Sigmoid colon (tissue), 7 donors: ENCODE measurements around the gene PYGM. TPM values are rescaled to one million over a fixed set of nuclear protein-coding genes. Genes with fewer than 3 reads are reported as not detected.
A peak's percentile ranks its signal among the peaks of the same experiment; 100 is the strongest.

ENCODE experiments used
- DNase-seq: peaks from one replicate; pipeline ENCODE4 v3.0.0-alpha.2; 2019
- H3K27ac ChIP-seq, 4 donors: fragments of 200-600 bp; sonication (generic); one replicate each; pipeline ENCODE4 v1.5.1; 2016 to 2019; ENCODE audit warnings: mild to moderate bottlenecking in 1 of 4
- H3K27me3 ChIP-seq, 3 donors: fragments of 200-600 bp; sonication (generic); one replicate each; pipeline ENCODE4 v1.5.1; 2019; ENCODE audit warnings: mild to moderate bottlenecking in 1 of 3
- H3K36me3 ChIP-seq, 4 donors: fragments of 200-600 bp; sonication (generic); one replicate each; pipeline ENCODE4 v1.5.1; 2016 to 2019
- H3K4me1 ChIP-seq, 4 donors: fragments of 200-600 bp; sonication (generic); one replicate each; pipeline ENCODE4 v1.5.1; 2017 to 2019
- H3K4me3 ChIP-seq, 4 donors: fragments of 200-600 bp; sonication (generic); one replicate each; pipeline ENCODE4 v1.5.1; 2017 to 2019; ENCODE audit warnings: mild to moderate bottlenecking in 2 of 4, moderate library complexity in 1 of 4
- H3K9me3 ChIP-seq, 4 donors: fragments of 200-600 bp in 3 of 4; sonication (generic) in 3 of 4; one replicate each; pipeline versions ENCODE4 v1.5.1 to v1.6.1; 2013 to 2019
- EP300 ChIP-seq, 4 donors: sonication (generic); formaldehyde crosslinking; IDR thresholded peaks; one replicate each; pipeline ENCODE4 v1.6.1; 2017; ENCODE audit warnings: antibody characterized with exemption in 4 of 4
- POLR2A ChIP-seq, 2 donors: fragments of 450-650 bp; IDR thresholded peaks; one replicate each; pipeline ENCODE4 v1.6.1; 2016; ENCODE audit warnings: antibody characterized with exemption in 2 of 2, mild to moderate bottlenecking in 2 of 2, moderate library complexity in 2 of 2
- POLR2AphosphoS5 ChIP-seq, 4 donors: sonication (generic); formaldehyde crosslinking; IDR thresholded peaks; one replicate each; pipeline ENCODE4 v1.6.1; 2017; ENCODE audit warnings: antibody characterized with exemption in 4 of 4
- WGBS, 2 donors: extraction: QIAGEN DNeasy Blood & Tissue Kit; methylation state at CpG; one replicate each; pipeline ENCODE4 v1.1.7; 2013; 5-methylcytosine and 5-hydroxymethylcytosine counted together
- intact Hi-C: fragments of 100-400 bp; cut with DNase I; formaldehyde crosslinking; loops from one replicate; pipeline ENCODE4 v1.15.1; 2023
- polyA plus RNA-seq, 3 donors: library from polyadenylated mRNA; stranded (reverse); fragments of 200-250 nt; gene quantifications; one replicate each; pipeline ENCODE4 v1.2.3, GENCODE V29; 2013
- total RNA-seq, 4 donors: library from RNA; depleted of rRNA; stranded (reverse); fragments of >200 nt; gene quantifications; one replicate each; pipeline ENCODE4 v1.1.0, GENCODE V29; 2016
- TF ChIP-seq, protein P1 (sequence below), 4 experiments: fragments of 450-650 bp in 3 of 4; fragments of 200-600 bp in 1 of 4; IDR thresholded peaks; one replicate each; pipeline ENCODE4 v1.5.1; 2016 to 2019; ENCODE audit warnings: antibody characterized with exemption in 4 of 4, mild to moderate bottlenecking in 3 of 4, moderate library complexity in 2 of 4
- donor health status: healthy with polysubstance abuse.
- donor health status: Bipolar disorder and iron deficiency.
- donor health status: healthy.

The PYGM gene
- total and polyA plus RNA-seq, 7 donors, result 0.23 to 42.1 (median 10.5) TPM

DNA sequence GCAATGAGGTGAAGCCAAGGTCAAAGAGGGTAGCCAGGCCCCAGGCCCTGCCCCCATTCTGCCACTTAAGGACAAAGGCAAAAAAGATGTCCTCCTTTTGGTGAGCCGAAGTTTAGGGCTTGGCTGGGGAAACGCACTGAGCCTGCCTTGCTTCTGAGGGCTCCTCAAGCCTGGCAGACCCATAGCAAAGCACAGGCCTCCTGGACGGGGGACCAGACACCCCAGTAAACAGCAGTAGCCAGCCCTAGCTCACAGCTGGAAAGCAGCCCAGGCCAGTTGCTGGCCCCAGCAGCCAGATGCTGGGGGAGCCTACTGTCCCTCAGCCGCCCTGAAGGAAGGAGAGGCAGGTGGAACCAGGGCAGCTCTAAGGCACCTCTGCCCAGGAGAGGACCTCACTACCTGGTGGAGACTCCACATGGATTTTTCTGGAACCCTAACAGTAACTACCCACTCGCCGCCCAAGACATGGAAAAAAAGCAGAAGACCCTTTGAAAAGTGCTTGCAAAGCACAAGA lies 3.8 kb upstream of the PYGM start:
- TF ChIP-seq POLR2AphosphoS5 (IDR thresholded peaks at IDR 0.05), result peak in 2 of 4 donors; percentile 20 to 46
- TF ChIP-seq, protein P1, sequence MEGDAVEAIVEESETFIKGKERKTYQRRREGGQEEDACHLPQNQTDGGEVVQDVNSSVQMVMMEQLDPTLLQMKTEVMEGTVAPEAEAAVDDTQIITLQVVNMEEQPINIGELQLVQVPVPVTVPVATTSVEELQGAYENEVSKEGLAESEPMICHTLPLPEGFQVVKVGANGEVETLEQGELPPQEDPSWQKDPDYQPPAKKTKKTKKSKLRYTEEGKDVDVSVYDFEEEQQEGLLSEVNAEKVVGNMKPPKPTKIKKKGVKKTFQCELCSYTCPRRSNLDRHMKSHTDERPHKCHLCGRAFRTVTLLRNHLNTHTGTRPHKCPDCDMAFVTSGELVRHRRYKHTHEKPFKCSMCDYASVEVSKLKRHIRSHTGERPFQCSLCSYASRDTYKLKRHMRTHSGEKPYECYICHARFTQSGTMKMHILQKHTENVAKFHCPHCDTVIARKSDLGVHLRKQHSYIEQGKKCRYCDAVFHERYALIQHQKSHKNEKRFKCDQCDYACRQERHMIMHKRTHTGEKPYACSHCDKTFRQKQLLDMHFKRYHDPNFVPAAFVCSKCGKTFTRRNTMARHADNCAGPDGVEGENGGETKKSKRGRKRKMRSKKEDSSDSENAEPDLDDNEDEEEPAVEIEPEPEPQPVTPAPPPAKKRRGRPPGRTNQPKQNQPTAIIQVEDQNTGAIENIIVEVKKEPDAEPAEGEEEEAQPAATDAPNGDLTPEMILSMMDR (IDR thresholded peaks at IDR 0.05), result no peak
- peak; percentile 83 for DNase-seq
- H3K27ac ChIP-seq, result peak overlapping the region; percentile 79 to 88 (median 82)
- intact Hi-C loops, result loop anchor here (1.0 kb wide), 1 partner anchor 21 kb away; no protein-coding TSS in a partner anchor
- peaks cover 42 to 57% (median 52%) of the 10 kb centered on the region in 4 donors for H3K36me3 ChIP-seq
- WGBS, 2 donors, result 66 to 84% methylated on average over 6 of the region's 6 CpGs
- H3K4me3 ChIP-seq, result no peak overlapping the region
- no peaks in the 10 kb centered on the region for H3K9me3 ChIP-seq
- peaks cover 0 to 84% (median 76%) of the 10 kb centered on the region in 4 donors for H3K4me1 ChIP-seq
- H3K27me3 ChIP-seq, result no peaks in the 10 kb centered on the region

DNA sequence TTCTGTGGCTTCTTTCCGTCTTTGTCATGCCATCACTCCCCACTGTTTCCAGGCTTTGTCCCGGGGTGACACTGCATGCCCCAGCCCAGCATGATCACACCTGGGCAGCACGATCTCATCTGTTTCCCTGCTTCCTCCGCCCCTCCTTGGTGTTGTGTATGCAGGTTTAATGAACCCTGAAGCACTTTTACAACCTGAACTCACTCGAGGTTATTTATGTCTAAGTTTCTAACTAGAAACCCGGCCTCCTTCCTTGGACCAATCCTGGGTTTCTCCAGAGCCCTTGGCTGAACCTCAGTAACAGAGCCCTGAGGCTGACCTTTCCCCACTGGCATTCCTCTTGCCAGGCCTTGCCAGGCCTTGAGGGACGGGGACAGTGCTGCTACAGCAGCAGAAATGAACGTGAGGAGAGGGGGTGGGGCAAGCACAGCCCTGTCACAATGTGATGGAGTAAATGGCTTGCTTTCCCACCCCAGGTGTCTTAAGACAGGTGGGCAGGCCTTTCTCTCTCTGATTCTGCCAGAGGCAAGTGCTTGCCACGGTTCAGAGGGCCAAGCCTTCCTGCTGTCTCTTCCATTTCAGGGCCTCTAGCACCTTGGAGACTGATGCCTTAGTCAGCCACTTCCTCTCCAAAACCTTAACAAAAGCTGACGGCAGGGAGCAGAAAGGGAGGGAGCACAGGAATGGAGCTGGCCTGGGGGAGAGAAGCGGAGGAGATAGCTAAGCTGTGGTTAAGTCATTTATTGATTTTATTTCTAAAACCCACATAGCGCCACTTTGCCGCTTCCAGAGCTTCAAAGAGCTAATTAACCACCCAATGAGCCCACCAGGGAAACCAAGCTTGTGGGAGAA lies 3.1 kb upstream of the PYGM start:
- Histone ChIP-seq H3K27ac (peak overlapping the region; percentile 79 to 88 (median 82)), H3K36me3 (peaks cover 36 to 50% (median 45%) of the 10 kb centered on the region in 4 donors), H3K9me3 (no peaks in the 10 kb centered on the region), H3K27me3 (no peaks in the 10 kb centered on the region), H3K4me3 (no peak overlapping the region), H3K4me1 (peaks cover 0 to 86% (median 79%) of the 10 kb centered on the region in 4 donors)
- peak; percentile 74 for DNase-seq
- intact Hi-C loops, result no loop called here
- 41 to 56% methylated on average over 13 of the region's 13 CpGs for WGBS, 2 donors
- TF ChIP-seq POLR2AphosphoS5 (IDR thresholded peaks at IDR 0.05) (peak in 2 of 4 donors; percentile 11 to 39), EP300 (IDR thresholded peaks at IDR 0.05) (no peak)

DNA sequence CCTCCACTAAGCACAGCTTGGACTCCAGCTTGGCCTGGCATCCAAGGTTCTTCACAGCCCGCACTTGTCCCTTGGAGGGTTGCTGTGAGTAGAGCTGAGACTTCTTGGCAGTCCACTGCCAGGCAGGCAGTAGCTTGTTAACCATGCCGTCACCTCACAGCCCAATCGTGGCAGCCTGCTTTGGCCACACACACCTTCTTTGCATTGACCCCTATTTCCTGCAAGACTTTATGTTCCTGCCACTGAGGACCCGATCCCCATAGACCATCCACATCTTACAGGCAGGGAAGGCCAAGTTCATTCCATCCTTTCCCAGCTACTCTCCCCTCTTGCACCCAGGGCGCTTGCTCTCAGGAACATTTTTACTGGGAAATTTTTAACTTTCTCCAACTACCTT lies 2.5 kb upstream of the PYGM start:
- Histone ChIP-seq H3K27ac (peak overlapping the region; percentile 79 to 88 (median 82)), H3K9me3 (no peaks in the 10 kb centered on the region), H3K27me3 (no peaks in the 10 kb centered on the region), H3K36me3 (peaks cover 29 to 44% (median 39%) of the 10 kb centered on the region in 4 donors), H3K4me1 (peaks cover 0 to 81% (median 76%) of the 10 kb centered on the region in 4 donors), H3K4me3 (no peak overlapping the region)
- intact Hi-C loops, result no loop called here
- TF ChIP-seq, protein P1 (IDR thresholded peaks at IDR 0.05), result no peak
- TF ChIP-seq POLR2AphosphoS5 (IDR thresholded peaks at IDR 0.05), result peak in 1 of 4 donors; percentile 26
- TF ChIP-seq POLR2A (IDR thresholded peaks at IDR 0.05), result no peak
- no peak for TF ChIP-seq EP300 (IDR thresholded peaks at IDR 0.05)
- peak; percentile 65 for DNase-seq
- 65 to 77% methylated on average over 5 of the region's 5 CpGs for WGBS, 2 donors

DNA sequence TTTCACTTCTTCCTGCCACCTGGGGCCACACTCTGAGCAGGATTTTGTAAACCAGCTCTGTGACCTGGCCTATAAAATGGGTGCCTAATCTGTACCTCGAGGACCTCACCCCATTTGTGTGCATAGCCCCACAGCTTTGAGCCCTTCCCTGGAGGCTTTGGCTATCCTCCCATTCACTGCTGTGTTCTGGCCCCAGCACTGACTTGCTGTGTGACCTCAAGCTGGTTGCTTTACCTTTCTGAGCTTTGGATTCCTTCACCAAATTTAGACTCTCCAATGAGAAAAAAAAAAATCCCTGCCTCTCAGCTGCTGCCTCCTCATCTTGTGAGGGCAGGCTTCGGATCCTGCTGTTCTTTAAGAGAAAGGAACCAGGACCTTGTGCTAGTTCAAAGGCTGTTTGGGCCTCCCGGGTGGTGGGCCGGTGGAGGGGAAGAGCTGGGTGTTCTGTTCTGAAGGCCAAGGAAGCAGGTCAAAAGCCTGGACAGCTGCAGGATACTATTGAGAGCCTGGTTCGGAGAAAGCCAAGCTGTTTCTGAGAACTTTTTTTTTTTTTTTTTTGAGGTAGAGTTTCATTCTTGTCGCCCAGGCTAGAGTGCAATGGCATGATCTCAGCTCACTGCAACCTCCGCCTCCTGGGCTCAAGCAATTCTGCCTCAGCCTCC lies 1.1 kb upstream of the PYGM start:
- Histone ChIP-seq H3K27me3 (no peaks in the 10 kb centered on the region), H3K36me3 (peaks cover 16 to 30% (median 25%) of the 10 kb centered on the region in 4 donors), H3K4me3 (no peak overlapping the region), H3K4me1 (peaks cover 0 to 78% (median 71%) of the 10 kb centered on the region in 4 donors), H3K27ac (peak overlapping the region; percentile 81 to 88 (median 84)), H3K9me3 (no peaks in the 10 kb centered on the region)
- 64 to 66% methylated on average over 7 of the region's 7 CpGs for WGBS, 2 donors
- peak; percentile 66 for DNase-seq
- intact Hi-C loops, result no loop called here
- TF ChIP-seq, protein P1 (IDR thresholded peaks at IDR 0.05), result no peak
- peak in 2 of 4 donors; percentile 40 to 42 for TF ChIP-seq POLR2AphosphoS5 (IDR thresholded peaks at IDR 0.05)
